GM12878 (cell line): ENCODE measurements around the gene NOP10.
"Not testable (repeated sequence)": the region's sequence is repeated elsewhere in the genome, so short reads cannot be mapped to it uniquely, and the experiment has no call there.

Source experiments
- EP300 ChIP-seq, 2 experiments: fragments of 150-350 bp in 1 of 2; IDR thresholded peaks; 2 replicates each; pipeline ENCODE4 v1.6.1; 2011 to 2012; ENCODE audit warnings: low read depth in 2 of 2, low read length in 2 of 2, borderline replicate concordance in 1 of 2, improper control_type of control experiment in 1 of 2, inconsistent platforms in 1 of 2; ENCODE audit not compliant: control insufficient read depth in 1 of 2
- EZH2 ChIP-seq: IDR thresholded peaks from 2 replicates; pipeline ENCODE4 v1.6.1; 2012; ENCODE audit warnings: low read depth, mild to moderate bottlenecking, control low read depth, inconsistent platforms, low read length, borderline replicate concordance; ENCODE audit not compliant: control insufficient read depth
- POLR2A ChIP-seq: IDR thresholded peaks from 2 replicates; pipeline ENCODE4 v1.6.1; 2011; ENCODE audit warnings: low read depth, mild to moderate bottlenecking, low read length
- POLR2AphosphoS5 ChIP-seq: IDR thresholded peaks from 2 replicates; pipeline ENCODE4 v1.6.1; 2011; ENCODE audit warnings: mild to moderate bottlenecking, low read length, inconsistent platforms
- RAD21 ChIP-seq: IDR thresholded peaks from 2 replicates; pipeline ENCODE4 v1.6.1; 2011; ENCODE audit warnings: mild to moderate bottlenecking, low read depth, low read length, moderate library complexity; ENCODE audit not compliant: insufficient read depth
- SP1 ChIP-seq: IDR thresholded peaks from one replicate; pipeline ENCODE4 v1.6.1; 2011; ENCODE audit warnings: low read depth, low read length
- STAT1 ChIP-seq: fragments of 450-650 bp; conservative IDR thresholded peaks from 2 replicates; pipeline ENCODE4 v1.6.1; 2014; ENCODE audit warnings: antibody characterized with exemption, mild to moderate bottlenecking
- TAF1 ChIP-seq: IDR thresholded peaks from 2 replicates; pipeline ENCODE4 v1.6.1; 2011; ENCODE audit warnings: mild to moderate bottlenecking, low read depth, low read length, borderline replicate concordance
- TF ChIP-seq, protein P1 (sequence below), 3 experiments: IDR thresholded peaks in 2 of 3; conservative IDR thresholded peaks in 1 of 3; 2 replicates each; pipeline ENCODE4 v1.5.1; 2011; ENCODE audit warnings: low read depth in 3 of 3, low read length in 3 of 3, mild to moderate bottlenecking in 3 of 3, control low read depth in 2 of 3, moderate library complexity in 2 of 3, inconsistent platforms in 1 of 3, mixed read lengths in 1 of 3; ENCODE audit not compliant: control insufficient read depth in 2 of 3, insufficient read depth in 1 of 3; ENCODE audit errors: extremely low read depth in 1 of 3

DNA sequence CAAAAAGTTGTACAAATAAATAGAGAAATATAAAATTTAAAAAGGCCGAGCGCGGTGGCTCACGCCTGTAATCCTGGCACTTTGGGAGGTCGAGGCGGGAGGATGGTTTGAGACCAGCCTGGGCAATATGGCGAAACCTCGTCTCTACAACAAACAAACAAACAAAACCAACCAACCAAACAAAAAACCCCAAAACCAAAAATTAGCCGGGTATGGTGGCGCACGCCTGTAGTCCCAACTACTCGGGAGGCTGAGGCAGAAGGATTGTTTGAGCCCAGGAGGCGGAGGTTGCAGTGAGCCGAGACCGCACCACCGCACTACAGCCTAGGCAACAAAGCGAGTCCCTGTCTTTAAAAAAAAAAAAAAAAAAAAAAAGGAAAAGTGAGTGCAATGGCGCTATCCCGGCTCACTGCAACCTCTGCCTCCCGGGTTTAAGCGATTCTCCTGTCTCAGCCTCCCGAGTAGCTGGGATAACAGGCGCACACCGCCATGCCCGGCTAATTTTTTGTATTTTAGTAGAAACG, 661 bp downstream of the NOP10 start:
- TF ChIP-seq, protein P1, sequence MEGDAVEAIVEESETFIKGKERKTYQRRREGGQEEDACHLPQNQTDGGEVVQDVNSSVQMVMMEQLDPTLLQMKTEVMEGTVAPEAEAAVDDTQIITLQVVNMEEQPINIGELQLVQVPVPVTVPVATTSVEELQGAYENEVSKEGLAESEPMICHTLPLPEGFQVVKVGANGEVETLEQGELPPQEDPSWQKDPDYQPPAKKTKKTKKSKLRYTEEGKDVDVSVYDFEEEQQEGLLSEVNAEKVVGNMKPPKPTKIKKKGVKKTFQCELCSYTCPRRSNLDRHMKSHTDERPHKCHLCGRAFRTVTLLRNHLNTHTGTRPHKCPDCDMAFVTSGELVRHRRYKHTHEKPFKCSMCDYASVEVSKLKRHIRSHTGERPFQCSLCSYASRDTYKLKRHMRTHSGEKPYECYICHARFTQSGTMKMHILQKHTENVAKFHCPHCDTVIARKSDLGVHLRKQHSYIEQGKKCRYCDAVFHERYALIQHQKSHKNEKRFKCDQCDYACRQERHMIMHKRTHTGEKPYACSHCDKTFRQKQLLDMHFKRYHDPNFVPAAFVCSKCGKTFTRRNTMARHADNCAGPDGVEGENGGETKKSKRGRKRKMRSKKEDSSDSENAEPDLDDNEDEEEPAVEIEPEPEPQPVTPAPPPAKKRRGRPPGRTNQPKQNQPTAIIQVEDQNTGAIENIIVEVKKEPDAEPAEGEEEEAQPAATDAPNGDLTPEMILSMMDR (IDR thresholded peaks at IDR 0.05 in 2 of 3, conservative IDR thresholded peaks at IDR 0.05 in 1 of 3; ENCODE audit: control insufficient read depth in 2 of 3, extremely low read depth in 1 of 3, insufficient read depth in 1 of 3, low read depth in 3 of 3, low read length in 3 of 3) = not testable (repeated sequence)
- not testable (repeated sequence) for TF ChIP-seq SP1; EP300 (IDR thresholded peaks at IDR 0.05; ENCODE audit: borderline replicate concordance in 1 of 2, control insufficient read depth in 1 of 2, low read depth in 2 of 2, low read length in 2 of 2); STAT1; RAD21; POLR2AphosphoS5; TAF1; EZH2; POLR2A
